Heart right ventricle (tissue), 16 donors: ENCODE results near the gene MPHOSPH10. TPM values are rescaled to one million over a fixed set of nuclear protein-coding genes. Genes with fewer than 3 reads are reported as not detected.
"Not testable (repeated sequence)": the region's sequence is repeated elsewhere in the genome, so short reads cannot be mapped to it uniquely, and the experiment has no call there.

ENCODE experiments used
- ATAC-seq, 8 donors: fragments of 200-7000 bp; cut with Tn5 transposase; one replicate each; pipeline ENCODE4 v1.9.1; 2020; ENCODE audit warnings: mild to moderate bottlenecking in 8 of 8, moderate library complexity in 8 of 8, moderate number of reproducible peaks in 1 of 8
- DNase-seq, 2 donors: peaks; one replicate each; pipeline ENCODE4 v3.0.0-alpha.2; 2020
- H3K27ac ChIP-seq, 10 donors: fragments of 200-600 bp; sonication (generic) in 2 of 10; one replicate each; pipeline versions ENCODE4 v1.5.0 to v1.8.0; 2020 to 2022; ENCODE audit warnings: mild to moderate bottlenecking in 3 of 10
- H3K27me3 ChIP-seq, 7 donors: fragments of 200-600 bp; one replicate each; pipeline ENCODE4 v1.8.0; 2021 to 2022; ENCODE audit warnings: mild to moderate bottlenecking in 2 of 7
- H3K36me3 ChIP-seq, 9 donors: fragments of 200-600 bp; sonication (generic) in 1 of 9; one replicate each; pipeline versions ENCODE4 v1.5.0 to v1.8.0; 2020 to 2022; ENCODE audit warnings: mild to moderate bottlenecking in 2 of 9
- H3K4me1 ChIP-seq, 9 donors: fragments of 200-600 bp; sonication (generic) in 1 of 9; one replicate each; pipeline versions ENCODE4 v1.5.0 to v1.8.0; 2020 to 2022; ENCODE audit warnings: mild to moderate bottlenecking in 4 of 9
- H3K4me3 ChIP-seq, 10 donors: fragments of 200-600 bp; sonication (generic) in 2 of 10; one replicate each; pipeline versions ENCODE4 v1.5.0 to v1.8.0; 2020 to 2022; ENCODE audit warnings: mild to moderate bottlenecking in 7 of 10, moderate library complexity in 2 of 10
- H3K9me3 ChIP-seq, 11 donors: fragments of 200-600 bp in 10 of 11; sonication (generic) in 2 of 11; one replicate each; pipeline versions ENCODE4 v1.5.0 to v1.8.0; 2013 to 2022; ENCODE audit warnings: mild to moderate bottlenecking in 2 of 11, control low read depth in 1 of 11, moderate library complexity in 1 of 11
- CTCF ChIP-seq, 9 donors: fragments of 200-600 bp; sonication (generic) in 2 of 9; IDR thresholded peaks; one replicate each; pipeline versions ENCODE4 v1.5.0 to v1.8.0; 2021 to 2022; ENCODE audit warnings: antibody characterized with exemption in 9 of 9, mild to moderate bottlenecking in 5 of 9, moderate library complexity in 1 of 9
- WGBS, 2 donors: extraction: QIAGEN DNeasy Blood & Tissue Kit; methylation state at CpG; one replicate each; pipeline ENCODE4 v1.1.7; 2013; ENCODE audit warnings: inconsistent platforms in 1 of 2; 5-methylcytosine and 5-hydroxymethylcytosine counted together
- intact Hi-C, 10 donors: fragments of 100-400 bp; cut with DNase I; formaldehyde crosslinking; loops; one replicate each; pipeline versions ENCODE4 v1.11.1 to v1.14.2; 2022
- polyA plus RNA-seq, 2 donors: library from polyadenylated mRNA; stranded (reverse); fragments of 200-250 nt; gene quantifications; one replicate each; pipeline ENCODE4 v1.2.3, GENCODE V29; 2013
- total RNA-seq, 10 donors: library from RNA; stranded (reverse); fragmentation: NEBNext Ultra II Directional in 3 of 10; extraction: Animal tissue kit (Norgen Biotek cat#: 25700) in 3 of 10; gene quantifications; one replicate each; pipeline versions ENCODE4 v1.2.1 to v1.2.4, GENCODE V29; 2021 to 2023
- donor health status: Arrhythmogenic right ventricular cardiomyopathy.
- donor health status: ischemic (EF 13 %, LVEDD 7.1; RV severe dilation, severe dysfunction).
- donor health status: healthy with polysubstance abuse.
- donor health status: DM: no; HTN: yes; CAD: no.
- donor health status: DM: no; HTN: no; CAD: no.
- donor health status: ischemic (EF 25% LVEDD 6.9; RV normal size, moderate dysfunction).
- donor health status: ischemic (EF 25% LVEDD 5.7; RV mildly dilated, moderate dysfunction).
- donor health status: healthy.
- donor health status: DM: yes; HTN: yes; CAD: no.
- donor health status: Ischemic cardiomyopathy.
- donor health status: ischemic (EF 35%, LVEDD 5.7; RV mildly dilated, moderate dysfunction).
- donor health status: nonischemic (EF 11% LVEDD 7.7; RV severe dilation, severe dysfunction).
- donor health status: DM: yes; HTN: yes; CAD: no.
- donor health status: PGD.
- donor health status: ischemic (EF 29% LVEDD 5.4; RV normal size, mild dysfunction).
- donor health status: nonischemic (EF 23%, LVEDD 6.1; RV moderate dilation, normal function).

Gene MPHOSPH10
- total and polyA plus RNA-seq, 12 donors: 18.5 to 39.4 (median 22.9) TPM

DNA sequence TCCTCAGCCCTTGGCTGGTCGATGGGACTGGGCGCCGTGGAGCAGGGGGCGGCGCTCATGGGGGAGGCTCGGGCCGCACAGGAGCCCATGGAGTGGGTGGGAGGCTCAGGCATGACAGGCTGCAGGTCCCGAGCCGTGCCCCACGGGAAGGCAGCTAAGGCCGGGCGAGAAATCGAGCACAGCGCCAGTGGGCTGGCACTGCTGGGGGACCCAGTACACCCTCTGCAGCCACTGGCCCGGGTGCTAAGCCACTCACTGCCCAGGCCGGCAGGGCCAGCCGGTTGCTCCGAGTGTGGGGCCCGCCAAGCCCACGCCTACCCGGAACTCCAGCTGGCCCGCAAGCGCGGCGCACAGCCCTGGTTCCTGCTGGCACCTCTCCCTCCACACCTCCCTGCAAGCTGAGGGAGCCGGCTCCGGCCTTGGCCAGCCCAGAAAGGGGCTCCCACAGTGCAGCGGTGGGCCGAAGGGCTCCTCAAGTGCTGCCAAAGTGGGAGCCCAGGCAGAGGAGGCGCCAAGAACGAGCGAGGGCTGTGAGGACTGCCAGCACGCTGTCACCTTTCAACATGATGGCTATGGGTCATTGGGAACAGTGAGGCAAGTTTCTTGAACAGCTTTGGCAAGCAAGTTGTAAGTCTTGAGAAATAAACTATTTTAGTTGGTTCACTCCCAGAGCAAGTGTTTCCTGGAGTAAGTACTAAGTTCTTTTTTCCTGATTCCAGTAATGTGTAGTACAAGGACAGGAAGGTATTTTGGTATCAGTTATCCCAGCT lies 37.8 kb upstream of the MPHOSPH10 start:
- H3K4me3 ChIP-seq, H3K9me3 ChIP-seq, ATAC-seq, H3K27ac ChIP-seq, H3K36me3 ChIP-seq, H3K4me1 ChIP-seq, intact Hi-C loops, DNase-seq: not testable (repeated sequence)
- peaks cover 0 to 26% (median 5%) of the 10 kb centered on the region in 7 donors for H3K27me3 ChIP-seq
- 90 to 95% methylated on average over 31 to 33 of the region's 33 CpGs for WGBS, 2 donors

- ATAC-seq (peak in 3 of 8 donors; percentile 51 to 63 (median 62)), DNase-seq (peak; percentile 19 to 30)
- 3 to 8% methylated on average over 3 of the region's 3 CpGs for WGBS, 2 donors
- no peaks in the 10 kb centered on the region for H3K27me3 ChIP-seq
- intact Hi-C loops: loop anchor here in 1 of 10 donors (10.0 kb wide), 1 partner anchor 84 kb away; no protein-coding TSS in a partner anchor
- peak; percentile 31 to 83 (median 67) for TF ChIP-seq CTCF (IDR thresholded peaks at IDR 0.05)
- H3K4me3 ChIP-seq: no peak overlapping the region
- no peaks in the 10 kb centered on the region for H3K36me3 ChIP-seq
- H3K9me3 ChIP-seq: no peaks in the 10 kb centered on the region
- H3K27ac ChIP-seq: no peak overlapping the region
- H3K4me1 ChIP-seq: peaks cover 0 to 6% (median 0%) of the 10 kb centered on the region in 9 donors
Observed at GRCh38 chr2:71100195-71100964, 30.1 kb upstream of the MPHOSPH10 start.

GRCh38 chr2:71101656-71102055 lies 28.8 kb upstream of the MPHOSPH10 start:
- Histone ChIP-seq H3K27ac (peak overlapping the region in 1 of 10 donors; percentile 34), H3K27me3 (no peaks in the 10 kb centered on the region), H3K4me1 (peaks cover 0 to 6% (median 0%) of the 10 kb centered on the region in 9 donors), H3K36me3 (no peaks in the 10 kb centered on the region), H3K4me3 (no peak overlapping the region), H3K9me3 (no peaks in the 10 kb centered on the region)
- ATAC-seq (no peak), DNase-seq (no peak)
- WGBS, 2 donors: 35 to 54% methylated on average over 2 of the region's 2 CpGs
- TF ChIP-seq CTCF (IDR thresholded peaks at IDR 0.05): no peak
- intact Hi-C loops: loop anchor here in 1 of 10 donors (10.0 kb wide), 1 partner anchor 83 kb away; no protein-coding TSS in a partner anchor

DNA sequence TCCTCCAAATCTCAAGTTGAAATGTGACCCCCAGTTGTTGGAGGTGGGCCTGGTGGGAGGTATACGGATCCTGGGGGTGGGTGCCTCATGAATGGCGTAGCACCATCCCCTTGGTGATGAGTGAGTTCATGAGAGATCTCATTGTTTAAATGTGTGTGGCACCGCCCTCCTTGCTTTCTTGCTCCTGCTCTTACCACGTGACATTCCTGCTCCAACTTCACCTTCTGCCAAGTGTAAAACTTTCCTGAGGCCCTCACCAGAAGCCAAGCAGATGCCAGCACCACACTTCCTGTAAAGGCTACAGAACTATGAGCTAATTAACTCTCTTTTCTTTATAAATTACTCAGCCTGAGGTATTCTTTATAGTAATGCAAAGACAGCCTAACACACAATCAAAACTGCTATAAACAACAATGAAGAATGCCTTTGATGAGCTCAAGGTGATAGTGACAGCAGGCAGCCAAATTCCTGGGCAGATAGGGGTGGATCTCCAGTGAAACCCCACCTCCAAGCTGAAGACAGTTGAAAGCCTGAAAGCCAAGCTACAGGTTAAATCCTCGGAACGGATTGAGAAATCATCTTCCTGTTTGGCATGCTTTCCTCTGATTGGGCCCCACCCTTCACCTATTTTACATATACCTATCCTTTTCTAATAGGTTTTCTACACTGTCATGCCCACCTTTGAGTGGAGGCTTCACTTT lies 27.3 kb upstream of the MPHOSPH10 start:
- ATAC-seq (no peak), DNase-seq (no peak)
- Histone ChIP-seq H3K36me3 (peaks cover 0 to 7% (median 0%) of the 10 kb centered on the region in 9 donors), H3K4me1 (peaks cover 0 to 6% (median 0%) of the 10 kb centered on the region in 9 donors), H3K27ac (no peak overlapping the region), H3K4me3 (no peak overlapping the region), H3K9me3 (no peaks in the 10 kb centered on the region), H3K27me3 (no peaks in the 10 kb centered on the region)
- intact Hi-C loops: loop anchor here in 1 of 10 donors (10.0 kb wide), 1 partner anchor 82 kb away; no protein-coding TSS in a partner anchor
- 62 to 74% methylated on average over 6 of the region's 6 CpGs for WGBS, 2 donors
- TF ChIP-seq CTCF (IDR thresholded peaks at IDR 0.05): no peak
